ENCODE data around the gene SHISA5. TPM values are rescaled to one million over a fixed set of nuclear protein-coding genes. Genes with fewer than 3 reads are reported as not detected.
"Not testable (repeated sequence)": the region's sequence is repeated elsewhere in the genome, so short reads cannot be mapped to it uniquely, and the experiment has no call there.

Gene SHISA5
- total RNA-seq, 1 donor, result 107 TPM

DNA sequence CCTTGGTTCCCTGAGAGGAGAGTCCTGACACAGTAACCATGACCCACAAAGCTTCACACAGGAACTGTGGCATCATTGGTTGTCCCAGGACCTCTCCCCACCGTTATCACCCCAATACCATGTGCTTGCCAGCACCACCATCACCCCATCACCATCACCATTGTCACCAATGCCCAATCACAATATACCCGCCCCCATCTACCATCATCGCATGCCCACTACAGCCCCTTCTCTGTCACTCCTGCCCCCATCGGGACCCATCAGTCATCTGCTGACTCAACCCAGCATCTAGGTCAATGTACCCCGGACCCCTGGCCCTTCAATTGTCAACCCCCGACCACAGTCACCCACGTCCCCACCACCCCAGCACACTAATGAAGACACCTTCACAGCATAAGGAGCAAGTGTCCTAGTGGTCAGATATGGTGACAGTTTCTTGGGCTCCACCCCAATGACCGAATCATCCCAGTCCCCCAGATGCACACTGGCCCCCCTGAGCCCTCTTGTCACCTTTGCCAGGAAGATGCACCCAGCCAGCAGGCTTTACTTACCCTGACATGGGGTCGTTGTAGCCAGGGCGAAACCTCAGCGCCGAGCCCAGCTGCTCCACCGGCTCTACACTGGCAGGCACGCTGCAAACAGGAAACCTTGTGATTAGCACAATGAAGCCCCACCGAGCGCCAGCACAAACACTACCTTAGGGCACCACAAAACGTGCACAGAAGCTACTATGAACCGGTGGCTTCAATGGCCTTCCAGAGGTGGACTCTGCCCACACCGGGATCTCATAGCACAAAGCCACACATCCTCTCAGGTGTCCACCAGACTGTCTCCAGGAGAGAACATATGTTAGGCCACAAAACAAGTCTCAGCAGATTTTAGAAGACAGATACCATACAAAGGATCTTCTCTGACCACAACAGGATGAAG is 25.1 kb downstream of the SHISA5 start:
- no peak overlapping the region for H3K4me3 ChIP-seq (ENCODE audit: low read depth, low read length)
- TF ChIP-seq, protein P1, sequence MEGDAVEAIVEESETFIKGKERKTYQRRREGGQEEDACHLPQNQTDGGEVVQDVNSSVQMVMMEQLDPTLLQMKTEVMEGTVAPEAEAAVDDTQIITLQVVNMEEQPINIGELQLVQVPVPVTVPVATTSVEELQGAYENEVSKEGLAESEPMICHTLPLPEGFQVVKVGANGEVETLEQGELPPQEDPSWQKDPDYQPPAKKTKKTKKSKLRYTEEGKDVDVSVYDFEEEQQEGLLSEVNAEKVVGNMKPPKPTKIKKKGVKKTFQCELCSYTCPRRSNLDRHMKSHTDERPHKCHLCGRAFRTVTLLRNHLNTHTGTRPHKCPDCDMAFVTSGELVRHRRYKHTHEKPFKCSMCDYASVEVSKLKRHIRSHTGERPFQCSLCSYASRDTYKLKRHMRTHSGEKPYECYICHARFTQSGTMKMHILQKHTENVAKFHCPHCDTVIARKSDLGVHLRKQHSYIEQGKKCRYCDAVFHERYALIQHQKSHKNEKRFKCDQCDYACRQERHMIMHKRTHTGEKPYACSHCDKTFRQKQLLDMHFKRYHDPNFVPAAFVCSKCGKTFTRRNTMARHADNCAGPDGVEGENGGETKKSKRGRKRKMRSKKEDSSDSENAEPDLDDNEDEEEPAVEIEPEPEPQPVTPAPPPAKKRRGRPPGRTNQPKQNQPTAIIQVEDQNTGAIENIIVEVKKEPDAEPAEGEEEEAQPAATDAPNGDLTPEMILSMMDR (IDR thresholded peaks at IDR 0.05; ENCODE audit: insufficient read depth, low read length), result no peak
- DNase-seq (ENCODE audit: low read depth), result no peak

DNA sequence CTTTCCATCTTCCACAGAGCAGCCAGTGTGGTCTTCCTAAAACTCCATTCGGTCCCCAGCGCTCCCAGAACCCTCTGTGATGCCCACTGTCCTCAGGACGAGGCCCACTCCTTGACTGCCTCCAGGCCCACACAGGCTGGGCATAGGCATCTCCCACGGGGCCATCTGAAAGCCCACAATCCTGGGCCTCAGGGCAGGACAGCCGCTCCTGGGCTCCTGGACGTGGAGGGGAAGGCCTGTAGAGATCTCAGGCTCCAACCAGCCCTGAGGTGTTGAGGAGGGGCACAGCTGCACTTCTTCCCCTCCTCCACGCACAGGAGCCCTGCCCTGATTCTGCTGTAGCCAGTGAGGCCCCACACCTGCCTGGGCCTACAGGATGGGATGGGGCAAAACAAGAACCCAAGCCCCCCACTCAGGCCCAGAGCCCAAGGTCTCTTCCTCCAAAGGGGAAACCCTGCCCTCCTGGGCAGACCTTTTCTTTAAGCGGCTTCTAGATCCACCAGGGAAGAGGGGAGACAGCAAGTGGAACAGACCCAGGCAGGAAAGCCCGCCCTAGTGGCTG is 25.9 kb downstream of the SHISA5 start:
- no peak overlapping the region for H3K4me3 ChIP-seq (ENCODE audit: low read depth, low read length)
- TF ChIP-seq, protein P1 (IDR thresholded peaks at IDR 0.05; ENCODE audit: insufficient read depth, low read length), result no peak
- no peak for DNase-seq (ENCODE audit: low read depth)

DNA sequence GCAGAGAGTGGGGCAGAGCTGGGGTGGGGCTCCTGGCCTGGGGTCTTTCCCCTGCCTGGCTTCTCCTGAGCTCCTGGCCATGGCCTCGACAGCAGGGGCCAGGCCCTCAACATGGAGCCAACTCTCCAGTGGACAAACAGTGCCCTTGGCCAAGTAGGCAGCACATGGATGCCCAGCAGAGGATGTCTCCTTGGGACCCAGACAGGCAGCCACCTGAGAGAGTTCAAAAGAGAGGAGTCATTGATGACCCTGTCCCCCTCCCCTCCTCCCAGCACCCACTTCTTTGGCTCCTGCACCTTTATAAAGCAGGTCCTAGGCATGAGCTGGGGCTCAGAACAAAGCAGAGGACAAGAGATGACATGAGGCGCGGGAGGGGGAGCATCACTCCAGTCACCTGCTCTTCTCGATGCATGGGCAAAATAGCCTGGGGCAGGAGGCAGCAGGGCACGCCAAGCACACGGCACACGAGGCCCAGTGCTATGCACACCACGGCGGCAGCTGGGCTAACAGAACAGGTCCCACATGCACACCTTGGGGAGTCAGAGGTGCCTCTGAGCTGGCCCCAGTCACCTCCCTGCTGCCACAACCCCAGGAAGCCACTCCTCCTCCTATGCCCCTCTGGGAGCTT is 27.4 kb downstream of the SHISA5 start:
- no peak for DNase-seq (ENCODE audit: low read depth)
- no peak overlapping the region for H3K4me3 ChIP-seq (ENCODE audit: low read depth, low read length)
- TF ChIP-seq, protein P1 (IDR thresholded peaks at IDR 0.05; ENCODE audit: insufficient read depth, low read length), result no peak

DNA sequence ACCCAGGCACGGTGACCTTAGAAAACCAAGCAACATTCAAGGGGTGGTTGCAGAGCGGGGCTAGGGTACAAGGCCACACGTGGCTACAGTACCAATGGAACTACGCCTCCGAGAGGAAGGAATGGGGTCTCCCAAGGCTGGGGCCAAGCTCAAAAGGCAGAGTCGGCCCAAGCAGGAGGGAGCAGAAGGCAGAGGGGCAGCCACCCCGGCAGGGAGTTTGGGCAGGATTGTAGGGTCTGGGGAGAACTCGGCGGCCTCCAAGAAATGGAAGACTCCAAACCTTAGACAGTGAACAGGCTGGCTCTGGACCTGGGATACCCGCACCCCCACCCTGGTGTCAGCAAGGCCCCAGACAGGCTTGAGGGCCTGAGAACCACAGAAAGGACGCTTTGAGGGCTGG is 28.8 kb downstream of the SHISA5 start:
- TF ChIP-seq, protein P1 (IDR thresholded peaks at IDR 0.05; ENCODE audit: insufficient read depth, low read length), result no peak
- DNase-seq (ENCODE audit: low read depth), result no peak
- no peak overlapping the region for H3K4me3 ChIP-seq (ENCODE audit: low read depth, low read length)

DNA sequence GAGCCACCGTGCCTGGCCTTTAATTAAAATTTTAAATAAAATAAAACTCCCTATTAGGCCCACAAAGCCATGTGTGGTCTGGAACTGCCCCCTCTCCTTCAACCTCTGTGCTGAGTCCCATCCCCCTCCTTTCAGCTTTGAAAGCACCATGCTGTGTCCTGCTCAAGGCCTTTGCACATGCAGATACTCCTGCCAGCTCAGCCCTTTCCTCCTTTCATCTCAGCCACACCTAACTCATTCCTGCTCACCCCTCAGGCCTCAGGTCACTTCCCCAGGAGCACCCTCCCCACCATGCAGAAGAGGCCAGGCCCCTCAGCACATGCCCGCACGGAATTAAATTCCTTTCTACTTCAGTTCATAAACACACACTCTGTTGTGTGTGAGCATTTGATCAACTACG is 29.4 kb downstream of the SHISA5 start:
- DNase-seq (ENCODE audit: low read depth), result no peak
- TF ChIP-seq, protein P1 (IDR thresholded peaks at IDR 0.05; ENCODE audit: insufficient read depth, low read length), result no peak
- no peak overlapping the region for H3K4me3 ChIP-seq (ENCODE audit: low read depth, low read length)

DNA sequence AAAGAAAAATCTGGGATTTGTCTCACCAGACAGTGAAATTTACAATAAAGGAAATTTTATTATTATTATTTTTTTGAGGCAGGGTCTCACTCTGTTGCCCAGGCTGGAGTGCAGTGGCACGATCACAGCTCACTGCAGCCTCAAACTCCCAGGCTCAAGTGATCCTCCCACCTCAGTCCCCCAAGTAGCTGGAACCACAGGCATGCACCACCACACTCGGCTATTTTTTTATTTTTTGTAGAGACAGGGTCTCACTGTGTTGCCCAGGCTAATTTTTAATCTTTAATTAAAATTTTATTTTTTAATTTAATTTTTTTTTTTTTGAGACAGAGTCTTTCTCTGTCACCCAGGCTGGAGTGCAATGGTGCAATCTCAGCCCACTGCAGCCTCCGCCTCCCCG is 29.9 kb downstream of the SHISA5 start:
- DNase-seq (ENCODE audit: low read depth); H3K4me3 ChIP-seq (ENCODE audit: low read depth, low read length): not testable (repeated sequence)

DNA sequence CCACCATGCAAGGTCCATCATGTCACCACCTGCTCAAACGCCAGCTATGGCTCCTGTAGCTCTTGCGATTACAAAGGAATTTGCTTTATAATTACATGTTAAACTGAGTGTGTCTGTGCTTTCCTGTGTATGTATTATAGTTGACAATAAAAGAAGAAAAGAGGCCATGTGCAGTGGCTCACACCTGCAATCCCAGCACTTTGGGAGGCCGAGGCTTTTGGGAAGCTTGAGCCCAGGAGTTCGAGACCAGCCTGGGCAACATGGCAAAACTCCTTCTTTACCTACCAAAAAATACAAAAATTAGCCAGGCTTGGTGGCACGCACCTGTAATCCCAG is 30.4 kb downstream of the SHISA5 start:
- DNase-seq (ENCODE audit: low read depth), result no peak
- no peak overlapping the region for H3K4me3 ChIP-seq (ENCODE audit: low read depth, low read length)
- TF ChIP-seq, protein P1 (IDR thresholded peaks at IDR 0.05; ENCODE audit: insufficient read depth, low read length), result no peak
